AG10803 (cell line): ENCODE measurements around the gene TEX12.
A peak's percentile ranks its signal among the peaks of the same experiment; 100 is the strongest.

ENCODE experiments used
- DNase-seq: peaks from one replicate; pipeline ENCODE4 v3.0.0; 2010; ENCODE audit warnings: low read depth
- H3K4me3 ChIP-seq: 2 replicates; pipeline ENCODE4 v1.5.1; 2011; ENCODE audit warnings: mild to moderate bottlenecking, low read length, control low read depth
- CTCF ChIP-seq: conservative IDR thresholded peaks from 2 replicates; pipeline ENCODE4 v1.5.1; 2011; ENCODE audit warnings: mild to moderate bottlenecking, low read length, control low read depth, inconsistent platforms

The TEX12 gene

GRCh38 chr11:112132737-112133136 lies 34.4 kb upstream of the TEX12 start:
- no peak overlapping the region for H3K4me3 ChIP-seq
- TF ChIP-seq CTCF: no peak
- no peak for DNase-seq

GRCh38 chr11:112134473-112134872 lies 32.7 kb upstream of the TEX12 start:
- H3K4me3 ChIP-seq: no peak overlapping the region
- no peak for DNase-seq
- TF ChIP-seq CTCF: no peak

GRCh38 chr11:112143597-112143996 lies 23.6 kb upstream of the TEX12 start:
- no peak for TF ChIP-seq CTCF
- H3K4me3 ChIP-seq: no peak overlapping the region
- no peak for DNase-seq

- DNase-seq: no peak
- no peak for TF ChIP-seq CTCF
- H3K4me3 ChIP-seq: no peak overlapping the region
Measured at GRCh38 chr11:112150517-112150916, 16.7 kb upstream of the TEX12 start.

GRCh38 chr11:112156153-112156955 lies 10.8 kb upstream of the TEX12 start:
- no peak for DNase-seq
- H3K4me3 ChIP-seq: no peak overlapping the region
- no peak for TF ChIP-seq CTCF

- no peak overlapping the region for H3K4me3 ChIP-seq
- no peak for TF ChIP-seq CTCF
- DNase-seq: peak; percentile 99
Measured at GRCh38 chr11:112156956-112157766, 10.0 kb upstream of the TEX12 start.
